Measurements from ENCODE around the gene GBP2.
"Not testable (repeated sequence)": the region's sequence is repeated elsewhere in the genome, so short reads cannot be mapped to it uniquely, and the experiment has no call there.

The GBP2 gene

GRCh38 chr1:89081005-89081404 lies 44.9 kb downstream of the GBP2 start:
- Histone ChIP-seq H3K36me3 (no peaks in the 10 kb centered on the region), H3K4me3 (no peak overlapping the region), H4K20me1 (no peaks in the 10 kb centered on the region), H3K27me3 (no peaks in the 10 kb centered on the region), H3K27ac (peak overlapping the region in 2 of 11 experiments; percentile 36 to 39; a peak in 3 of 22 replicates), H3K4me1 (peaks cover 0 to 15% (median 0%) of the 10 kb centered on the region in 10 experiments; a peak in 4 of 20 replicates), H3K9me3 (replicated peaks in 1 of 11) (peaks cover 8 to 36% (median 21%) of the 10 kb centered on the region in 11 experiments; a peak in 21 of 22 replicates), H3K4me2 (peak overlapping the region in 2 of 11 experiments; percentile 40 to 49; a peak in 2 of 22 replicates), H3K9ac (peak overlapping the region in 1 of 11 experiments; percentile 48; a peak in 1 of 22 replicates)
- TF ChIP-seq Cebpa-rat (IDR thresholded peaks at IDR 0.05): no peak

DNA sequence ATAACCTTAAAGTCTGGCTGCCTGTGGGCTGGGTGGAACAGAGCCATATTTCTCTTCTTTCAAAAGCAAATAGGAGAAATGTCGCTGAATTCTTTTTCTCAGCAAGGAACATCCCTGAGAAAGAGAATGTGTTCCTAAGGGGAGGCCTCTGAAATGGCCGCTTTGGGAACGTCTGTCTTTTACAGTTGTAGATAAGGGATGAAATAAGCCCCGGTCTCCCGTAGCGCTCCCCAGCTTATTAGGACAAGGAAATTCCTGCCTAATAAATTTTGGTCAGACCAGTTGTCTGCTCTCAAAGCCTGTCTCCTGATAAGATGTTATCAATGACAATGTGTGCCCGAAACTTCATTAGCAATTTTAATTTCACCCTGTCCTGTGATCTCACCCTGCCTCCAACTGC lies 45.8 kb downstream of the GBP2 start:
- Histone ChIP-seq H3K4me1 (peaks cover 0 to 15% (median 0%) of the 10 kb centered on the region in 10 experiments; a peak in 4 of 20 replicates), H3K9me3 (replicated peaks in 1 of 11) (peaks cover 15 to 36% (median 21%) of the 10 kb centered on the region in 11 experiments; a peak in 21 of 22 replicates)
- H4K20me1 ChIP-seq, H3K4me3 ChIP-seq, H3K27ac ChIP-seq, H3K4me2 ChIP-seq, H3K27me3 ChIP-seq, H3K9ac ChIP-seq, H3K36me3 ChIP-seq: not testable (repeated sequence)

DNA sequence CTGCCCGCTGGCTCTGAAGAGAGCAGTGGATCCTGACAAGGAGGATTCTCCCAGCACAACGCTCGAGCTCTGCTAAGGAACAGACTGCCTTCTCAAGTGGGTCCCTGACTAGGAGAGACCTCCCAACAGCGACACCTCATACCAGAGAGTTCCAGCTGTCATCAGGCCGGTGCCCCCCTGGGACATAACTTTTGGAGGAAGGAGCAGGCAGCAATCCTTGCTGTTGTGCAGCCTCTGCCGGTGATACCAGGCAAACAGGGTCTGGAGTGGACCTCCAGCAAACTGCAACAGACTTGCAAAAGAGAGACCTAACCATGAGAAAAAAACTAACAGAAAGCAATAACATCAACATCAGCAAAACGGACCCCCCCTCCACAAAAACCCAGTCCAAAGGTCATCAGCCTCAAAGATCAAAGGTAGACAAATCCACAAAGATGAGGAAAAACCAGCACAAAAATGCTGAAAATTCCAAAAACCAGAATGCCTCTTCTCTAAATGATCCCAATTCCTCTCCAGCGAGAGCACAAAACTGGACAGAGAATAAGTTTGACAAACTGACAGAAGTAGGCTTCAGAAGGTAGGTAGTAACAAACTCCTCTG lies 53.3 kb downstream of the GBP2 start:
- H3K4me2 ChIP-seq, H3K27ac ChIP-seq, H3K4me3 ChIP-seq, H3K9ac ChIP-seq, H4K20me1 ChIP-seq, H3K36me3 ChIP-seq, H3K27me3 ChIP-seq, H3K4me1 ChIP-seq: not testable (repeated sequence)
- H3K9me3 ChIP-seq (replicated peaks in 1 of 11): peaks cover 0 to 26% (median 15%) of the 10 kb centered on the region in 11 experiments; a peak in 12 of 22 replicates

DNA sequence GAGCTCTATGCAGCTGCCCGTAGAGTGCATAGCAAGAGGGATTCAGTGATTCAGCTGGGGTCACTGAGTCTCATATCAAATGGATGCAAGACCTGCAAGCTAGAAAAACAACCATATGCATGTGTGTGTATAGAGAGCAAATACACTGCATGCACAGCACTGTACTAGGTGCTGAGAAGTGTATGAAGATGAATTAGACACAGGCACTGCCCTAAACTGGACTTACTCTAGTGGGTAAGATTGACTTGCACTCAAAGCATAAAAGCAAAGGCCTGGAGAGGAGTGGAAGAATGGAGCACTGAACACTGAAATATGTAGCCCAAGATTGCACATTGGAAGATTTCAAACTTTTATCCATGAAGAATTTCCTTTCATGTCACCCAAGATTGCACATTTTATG lies 55.4 kb downstream of the GBP2 start:
- Histone ChIP-seq H3K9ac (no peak overlapping the region), H3K4me2 (peak overlapping the region in 6 of 11 experiments; percentile 26 to 78 (median 48); a peak in 9 of 22 replicates), H3K4me3 (no peak overlapping the region), H3K27ac (no peak overlapping the region), H4K20me1 (no peaks in the 10 kb centered on the region), H3K9me3 (replicated peaks in 1 of 11) (peaks cover 0 to 22% (median 14%) of the 10 kb centered on the region in 11 experiments; a peak in 12 of 22 replicates), H3K36me3 (no peaks in the 10 kb centered on the region), H3K27me3 (no peaks in the 10 kb centered on the region), H3K4me1 (peaks cover 1 to 11% (median 2%) of the 10 kb centered on the region in 10 experiments; a peak in 11 of 20 replicates)
- TF ChIP-seq Cebpa-rat (IDR thresholded peaks at IDR 0.05): no peak

GRCh38 chr1:89069951-89070350 lies 56.0 kb downstream of the GBP2 start:
- Histone ChIP-seq H3K36me3 (no peaks in the 10 kb centered on the region), H4K20me1 (no peaks in the 10 kb centered on the region), H3K27me3 (no peaks in the 10 kb centered on the region), H3K9me3 (replicated peaks in 1 of 11) (peaks cover 0 to 22% (median 13%) of the 10 kb centered on the region in 11 experiments; a peak in 12 of 22 replicates), H3K9ac (peak overlapping the region in 1 of 11 experiments; percentile 29; a peak in 1 of 22 replicates), H3K4me1 (peaks cover 4 to 14% (median 8%) of the 10 kb centered on the region in 10 experiments; a peak in 17 of 20 replicates), H3K27ac (peak overlapping the region in 2 of 11 experiments; percentile 8 to 23; a peak in 2 of 22 replicates), H3K4me3 (peak overlapping the region in 2 of 10 experiments; percentile 6 to 31; a peak in 1 of 20 replicates), H3K4me2 (peak overlapping the region; percentile 14 to 78 (median 39); a peak in 16 of 22 replicates)
- no peak for TF ChIP-seq Cebpa-rat (IDR thresholded peaks at IDR 0.05)

- no peaks in the 10 kb centered on the region for H3K36me3 ChIP-seq
Observed at GRCh38 chr1:89068291-89068690, 57.6 kb downstream of the GBP2 start.

DNA sequence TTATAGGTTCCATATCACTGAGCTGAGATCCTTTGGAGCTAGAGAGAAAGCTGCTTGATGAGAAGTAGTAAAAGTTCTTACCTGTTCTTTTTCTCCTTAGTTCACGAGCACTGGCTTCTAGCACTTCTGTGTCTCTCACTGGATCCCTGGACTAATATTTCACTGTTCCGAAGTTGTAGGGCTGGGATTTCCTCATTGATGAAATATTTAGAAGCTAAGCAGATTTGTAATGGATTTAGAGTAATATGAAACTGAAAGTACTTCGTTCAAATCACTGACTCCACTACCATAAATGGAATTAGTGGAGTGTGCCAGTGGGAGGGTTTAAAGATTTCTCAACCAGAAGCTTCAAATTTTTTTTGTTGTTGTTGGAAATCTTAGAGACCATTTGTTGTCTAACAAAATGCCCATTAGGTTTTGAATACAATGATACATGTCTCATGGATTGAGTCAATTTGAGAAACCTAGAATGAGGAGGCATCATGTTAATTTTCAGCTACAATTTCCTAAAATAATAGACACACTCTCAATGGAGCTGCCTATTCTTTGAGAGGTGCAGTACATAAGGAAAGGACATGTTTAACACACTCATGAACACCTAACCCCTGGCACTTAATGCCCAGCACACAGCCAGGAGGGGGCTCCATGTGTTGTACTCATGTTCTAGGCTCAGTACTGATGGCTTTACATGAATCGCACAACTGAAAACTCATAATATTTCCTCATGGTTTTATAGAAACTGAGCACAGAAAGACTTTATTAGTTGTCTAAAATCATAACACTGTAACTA lies 60.6 kb downstream of the GBP2 start, which contains the start of gene GBP1:
Gene GBP1, minus strand, starts transcription at position 130 of the 790 bp plus-strand sequence. CDS start 1,974 bp downstream, outside the sequence.
- Histone ChIP-seq H4K20me1 (no peaks in the 10 kb centered on the region), H3K4me1 (peaks cover 4 to 27% (median 15%) of the 10 kb centered on the region in 10 experiments; a peak in 17 of 20 replicates), H3K4me3 (peak within 1 kb of the TSS; percentile 45 to 60 (median 51)), H3K9ac (peak within 1 kb of the TSS; percentile 40 to 72 (median 59); a peak in 21 of 22 replicates), H3K27me3 (no peaks in the 10 kb centered on the region), H3K27ac (peak within 1 kb of the TSS; percentile 34 to 69 (median 49); a peak in 19 of 22 replicates), H3K36me3 (peaks cover 0 to 4% (median 0%) of the 10 kb centered on the region in 11 experiments; a peak in 1 of 22 replicates), H3K9me3 (replicated peaks in 1 of 11) (no peaks in the 10 kb centered on the region; a peak in 1 of 22 replicates), H3K4me2 (peak within 1 kb of the TSS; percentile 67 to 93 (median 80))
- TF ChIP-seq Cebpa-rat (IDR thresholded peaks at IDR 0.05): no peak

More at GRCh38 chr1:89068291-89068690, 57.6 kb downstream of the GBP2 start:
- H3K27ac ChIP-seq: no peak overlapping the region
- no peak overlapping the region for H3K4me3 ChIP-seq
- H3K4me1 ChIP-seq: peaks cover 4 to 27% (median 15%) of the 10 kb centered on the region in 10 experiments; a peak in 17 of 20 replicates
- no peaks in the 10 kb centered on the region for H3K27me3 ChIP-seq
- peaks cover 0 to 7% (median under 1%) of the 10 kb centered on the region in 11 experiments; a peak in 4 of 22 replicates for H3K9me3 ChIP-seq (replicated peaks in 1 of 11)
- H3K9ac ChIP-seq: no peak overlapping the region
- H3K4me2 ChIP-seq: no peak overlapping the region
- H4K20me1 ChIP-seq: no peaks in the 10 kb centered on the region
- TF ChIP-seq Cebpa-rat (IDR thresholded peaks at IDR 0.05): no peak

DNA sequence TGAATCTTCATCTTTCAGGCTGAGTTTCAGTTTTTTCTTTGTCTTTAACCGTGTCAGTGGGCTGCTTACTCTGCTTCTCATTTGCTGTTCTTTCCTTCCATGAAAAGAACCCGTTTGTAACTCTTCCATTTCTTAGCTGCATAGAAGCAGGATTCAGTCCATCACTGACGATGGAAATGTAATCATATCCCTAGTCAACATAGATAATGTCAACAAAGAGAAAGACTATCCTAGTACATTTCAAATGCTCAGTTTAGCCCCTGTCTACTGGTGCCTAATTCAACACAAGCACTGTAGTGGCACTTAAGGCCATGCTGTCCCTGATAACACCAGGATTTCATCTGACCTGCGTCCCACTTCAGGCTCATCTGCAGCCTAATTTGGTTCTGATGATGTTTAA lies 61.3 kb downstream of the GBP2 start:
- H3K36me3 ChIP-seq: peaks cover 0 to 8% (median 0%) of the 10 kb centered on the region in 11 experiments; a peak in 1 of 22 replicates
- H3K9me3 ChIP-seq (replicated peaks in 1 of 11): no peaks in the 10 kb centered on the region
- peaks cover 4 to 21% (median 15%) of the 10 kb centered on the region in 10 experiments; a peak in 17 of 20 replicates for H3K4me1 ChIP-seq
- TF ChIP-seq Cebpa-rat (IDR thresholded peaks at IDR 0.05): no peak
- H3K4me3 ChIP-seq: peak overlapping the region; percentile 45 to 60 (median 51)
- H3K4me2 ChIP-seq: peak overlapping the region; percentile 67 to 93 (median 80)
- H4K20me1 ChIP-seq: no peaks in the 10 kb centered on the region
- H3K9ac ChIP-seq: peak overlapping the region; percentile 40 to 72 (median 59); a peak in 21 of 22 replicates
- H3K27ac ChIP-seq: peak overlapping the region in 10 of 11 experiments; percentile 34 to 69 (median 51); a peak in 17 of 22 replicates
- H3K27me3 ChIP-seq: no peaks in the 10 kb centered on the region

All from BLaER1 treated with 17β-estradiol and CSF1 and Interleukin-3, amounts not matched to agents 10 nM and 100 nM (cell line).